HuH-7.5 (cell line): ENCODE measurements around the gene GRIP2.
"Not testable (repeated sequence)": the region's sequence is repeated elsewhere in the genome, so short reads cannot be mapped to it uniquely, and the experiment has no call there.

Source experiments
- DNase-seq: peaks from one replicate; pipeline ENCODE4 v3.0.0; 2011; ENCODE audit warnings: low spot score

GRIP2 gene

DNA sequence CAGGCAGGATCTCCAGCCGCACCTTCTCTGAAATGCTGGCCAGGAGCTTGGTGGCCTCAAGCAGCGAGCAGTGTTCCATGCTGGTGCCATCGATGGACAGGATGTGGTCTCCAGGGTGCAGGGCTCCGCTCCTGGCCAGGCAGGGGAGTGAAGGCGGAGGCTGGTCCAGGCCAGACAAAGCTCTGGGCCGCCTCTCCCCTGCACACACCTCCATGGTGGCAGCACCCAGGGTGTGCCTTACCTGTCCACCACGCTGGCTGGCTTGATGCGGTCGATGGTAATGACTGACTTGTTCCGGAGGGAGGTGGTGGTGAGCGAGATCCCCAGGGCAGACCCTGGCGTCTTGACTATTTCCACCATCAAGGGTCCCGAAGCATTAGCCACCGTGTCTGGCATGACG, 20.0 kb downstream of the GRIP2 start:
- no peak for DNase-seq

DNA sequence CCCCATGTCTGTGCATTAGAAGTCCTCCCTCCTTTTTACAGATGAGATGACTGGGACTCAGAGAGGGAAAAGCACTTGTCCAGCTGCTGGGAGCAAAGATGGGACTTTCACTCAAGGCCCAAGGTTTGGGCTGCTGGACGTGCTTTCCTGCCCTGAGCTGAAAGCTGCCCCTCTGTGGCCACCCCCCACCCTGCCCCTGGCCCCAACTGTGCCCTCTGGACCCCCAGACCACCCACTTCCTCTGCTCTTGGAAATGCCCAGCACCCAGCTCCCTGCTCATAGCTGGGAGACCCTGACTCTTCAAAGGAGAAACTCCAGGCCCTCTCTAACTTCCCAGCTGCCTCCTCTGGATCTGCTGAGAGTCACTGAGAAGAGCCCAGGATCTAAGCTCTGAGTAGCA, 20.7 kb downstream of the GRIP2 start:
- DNase-seq = no peak

DNA sequence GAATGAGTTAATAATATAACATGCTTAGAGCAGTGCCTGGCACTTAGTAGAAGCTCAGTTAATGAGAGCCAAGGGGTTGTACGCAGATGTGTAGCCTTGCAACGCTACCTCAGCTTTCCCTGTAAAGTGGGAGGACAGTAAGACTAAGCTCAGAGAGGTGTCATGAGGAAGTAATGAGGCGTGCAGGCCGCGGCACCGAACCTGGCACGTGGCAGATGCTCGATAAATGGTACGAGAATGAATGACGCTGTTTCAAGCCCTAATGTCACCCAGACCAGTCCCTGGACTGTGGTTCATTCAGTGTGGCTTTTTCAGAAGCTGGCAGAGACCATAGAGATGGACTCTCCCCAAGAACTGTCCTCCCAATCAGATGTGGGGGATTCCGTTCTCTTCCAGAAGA, 21.2 kb downstream of the GRIP2 start:
- DNase-seq = no peak

DNA sequence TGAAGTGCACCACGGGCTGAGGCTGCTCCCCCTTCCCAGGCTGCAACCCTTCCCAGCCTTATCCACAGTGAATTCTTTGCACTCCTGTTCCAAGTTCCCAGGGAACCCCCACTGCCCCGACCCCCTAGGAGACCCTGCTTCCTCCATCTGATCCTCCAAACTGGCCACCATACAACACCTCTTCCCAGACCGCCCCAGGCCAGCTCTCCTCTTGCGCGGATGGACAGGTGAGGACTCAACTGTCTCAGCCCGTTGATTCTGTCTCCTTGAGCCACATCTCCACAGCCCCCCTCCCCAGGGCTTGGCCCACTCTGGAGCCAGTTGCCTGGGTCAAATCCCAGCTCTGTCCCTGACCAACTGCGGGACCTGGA, 21.7 kb downstream of the GRIP2 start:
- DNase-seq = no peak

DNA sequence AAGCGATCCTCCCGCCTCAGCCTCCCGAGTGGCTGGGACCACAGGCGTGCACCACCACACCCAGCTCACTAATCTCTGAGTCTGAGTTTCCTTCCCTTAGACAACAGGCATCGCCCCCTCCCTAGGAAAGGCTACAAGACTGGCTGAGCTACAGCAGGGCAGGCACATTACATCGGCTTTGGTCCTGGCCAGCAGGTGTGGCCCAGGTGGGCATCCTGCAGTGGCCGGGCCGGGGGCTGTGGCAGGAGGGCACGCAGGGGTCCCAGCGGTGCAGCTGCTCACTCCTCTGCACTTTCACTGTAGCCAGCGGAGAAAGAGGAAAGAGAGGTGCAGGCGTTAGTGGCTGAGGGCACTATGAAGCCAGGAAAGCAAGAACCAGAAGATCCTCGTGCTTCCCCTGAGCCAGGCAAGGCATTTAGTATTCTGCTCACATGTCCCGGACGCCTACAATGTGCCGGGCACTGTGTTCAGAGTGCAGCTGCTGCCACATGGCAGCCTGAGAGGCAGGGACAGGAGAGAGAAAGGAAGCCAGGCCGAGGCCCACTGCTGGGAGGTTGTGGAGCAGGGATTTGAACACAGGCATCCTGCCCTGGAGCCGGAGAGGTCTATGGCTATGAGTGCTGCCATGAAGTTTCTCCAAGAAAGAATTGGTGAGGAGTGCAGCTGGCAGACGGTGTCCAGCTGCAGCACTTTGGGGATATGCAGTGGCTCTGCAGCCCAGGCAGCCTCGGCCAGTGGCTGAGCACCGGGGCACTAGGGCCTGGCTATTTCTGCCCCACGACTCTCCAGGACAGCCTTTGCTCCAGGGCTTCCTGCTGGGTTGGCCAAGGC, 22.3 kb downstream of the GRIP2 start:
- no peak for DNase-seq

DNA sequence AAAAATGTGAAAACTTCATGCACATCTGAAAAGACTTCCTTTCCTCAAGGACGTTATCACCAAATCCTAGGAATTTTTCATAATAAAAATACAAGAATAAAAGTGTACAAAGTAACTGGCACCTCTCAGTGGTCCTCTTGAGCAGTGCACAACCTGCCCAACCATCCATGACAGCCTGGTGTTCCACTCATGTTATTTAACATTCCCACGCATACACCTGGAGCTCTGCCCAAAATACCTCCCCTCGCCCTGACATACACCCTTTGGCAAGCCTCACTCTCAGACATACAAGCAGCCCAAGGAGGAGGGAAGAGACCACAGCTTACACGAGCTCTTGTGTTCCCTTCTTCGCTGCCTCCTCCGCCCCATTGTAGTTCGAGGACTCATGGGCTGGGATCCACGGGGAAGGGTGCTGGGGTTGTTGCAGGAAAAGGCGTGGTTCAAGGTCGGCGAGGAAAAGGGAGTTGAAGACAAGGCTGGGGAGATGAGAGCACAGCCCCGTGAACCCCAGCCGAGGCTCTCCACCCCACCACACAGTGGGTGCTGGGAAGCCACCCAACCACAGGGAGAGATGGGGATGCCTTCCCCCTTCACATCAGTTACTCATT, 23.3 kb downstream of the GRIP2 start:
- DNase-seq = no peak

DNA sequence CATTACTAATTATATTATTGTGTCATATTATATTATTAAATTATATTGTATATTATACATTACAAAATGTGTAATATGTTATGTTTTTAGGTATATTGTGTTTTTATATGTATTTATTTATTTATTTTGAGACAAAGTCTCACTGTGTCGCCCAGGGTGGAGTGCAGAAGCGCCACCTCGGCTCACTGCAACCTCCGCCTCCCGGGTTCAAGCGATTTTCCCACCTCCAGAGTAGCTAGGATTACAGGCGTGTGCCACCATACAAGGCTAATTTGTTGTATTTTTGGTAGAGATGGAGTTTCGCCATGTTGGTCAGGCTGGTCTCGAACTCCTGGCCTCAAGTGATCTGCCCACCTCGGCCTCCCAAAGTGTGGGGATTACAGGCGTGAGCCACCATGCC, 24.6 kb downstream of the GRIP2 start:
- DNase-seq = not testable (repeated sequence)

DNA sequence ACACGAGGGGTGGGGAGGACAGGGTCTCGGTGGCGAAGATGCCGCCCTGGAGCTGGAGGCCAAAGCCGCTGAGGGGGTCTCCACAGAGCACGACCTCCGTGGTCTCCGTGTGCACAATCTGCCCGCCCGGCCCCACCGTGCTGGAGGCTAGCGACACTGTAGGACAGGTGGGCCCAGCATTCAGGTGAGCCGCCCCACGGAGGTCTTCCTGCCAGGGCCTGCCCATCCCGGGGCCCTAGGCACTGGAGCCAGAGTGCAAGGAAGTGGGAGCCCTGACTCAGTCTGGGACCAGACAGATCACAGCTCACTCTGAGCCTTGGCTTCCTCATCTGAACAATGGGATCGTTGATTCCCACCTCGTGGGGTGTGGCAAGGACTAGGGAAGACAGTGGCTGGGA, 25.8 kb downstream of the GRIP2 start:
- no peak for DNase-seq

DNA sequence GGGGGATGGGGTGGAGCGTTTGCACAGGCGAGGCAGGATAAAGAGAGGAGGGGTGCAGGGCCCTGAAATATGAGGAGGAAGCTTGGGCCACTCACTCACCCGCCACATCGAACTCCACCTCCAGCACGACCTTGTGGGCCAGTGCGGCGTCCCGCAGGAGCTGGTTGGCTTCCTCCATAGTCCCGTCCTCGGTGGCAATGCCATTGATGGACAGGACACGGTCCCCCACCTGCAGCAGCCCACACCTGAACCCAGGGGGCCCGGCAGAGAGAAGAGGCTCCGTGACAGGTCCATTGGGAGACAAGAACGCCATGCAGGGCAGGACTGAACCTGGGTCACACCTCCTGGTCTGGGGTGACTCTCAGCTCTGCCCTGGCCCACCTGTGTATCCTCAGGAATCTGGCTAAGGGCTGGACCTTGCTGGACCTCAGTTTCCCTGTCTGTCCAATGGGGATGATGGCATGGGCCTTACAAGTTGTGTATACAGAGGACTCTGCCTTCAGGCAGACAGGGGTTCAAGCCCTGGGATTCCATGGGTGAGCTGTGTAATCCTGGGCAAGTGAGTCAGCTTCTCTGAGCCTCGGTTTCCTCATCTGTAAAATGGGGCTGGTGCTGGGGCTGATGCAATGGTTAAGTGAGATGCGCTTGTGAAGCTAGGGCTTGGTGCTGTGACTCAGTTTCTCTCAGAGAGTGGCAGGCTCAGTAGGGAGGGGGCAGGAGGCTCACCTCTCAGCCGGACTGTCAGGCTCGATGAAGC, 26.4 kb downstream of the GRIP2 start:
- no peak for DNase-seq

DNA sequence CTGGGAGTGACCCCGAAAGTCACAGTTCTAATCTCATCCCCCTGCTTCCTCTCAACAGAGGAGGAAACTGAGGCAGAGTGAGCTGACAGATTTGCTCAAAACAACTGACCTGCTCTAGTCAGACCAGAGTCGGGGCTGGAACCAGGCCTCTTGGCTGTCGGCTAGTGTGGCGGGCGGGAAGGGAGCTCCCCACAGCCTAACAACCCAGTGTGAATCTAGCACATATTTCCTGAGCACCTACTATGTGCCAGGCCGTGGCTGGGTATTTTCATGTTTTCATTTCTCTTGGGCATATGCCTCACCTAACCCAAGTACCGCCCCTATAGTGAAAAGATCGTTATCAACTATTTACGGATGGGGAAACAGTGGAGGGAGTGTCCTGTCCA, 27.2 kb downstream of the GRIP2 start:
- DNase-seq = no peak

DNA sequence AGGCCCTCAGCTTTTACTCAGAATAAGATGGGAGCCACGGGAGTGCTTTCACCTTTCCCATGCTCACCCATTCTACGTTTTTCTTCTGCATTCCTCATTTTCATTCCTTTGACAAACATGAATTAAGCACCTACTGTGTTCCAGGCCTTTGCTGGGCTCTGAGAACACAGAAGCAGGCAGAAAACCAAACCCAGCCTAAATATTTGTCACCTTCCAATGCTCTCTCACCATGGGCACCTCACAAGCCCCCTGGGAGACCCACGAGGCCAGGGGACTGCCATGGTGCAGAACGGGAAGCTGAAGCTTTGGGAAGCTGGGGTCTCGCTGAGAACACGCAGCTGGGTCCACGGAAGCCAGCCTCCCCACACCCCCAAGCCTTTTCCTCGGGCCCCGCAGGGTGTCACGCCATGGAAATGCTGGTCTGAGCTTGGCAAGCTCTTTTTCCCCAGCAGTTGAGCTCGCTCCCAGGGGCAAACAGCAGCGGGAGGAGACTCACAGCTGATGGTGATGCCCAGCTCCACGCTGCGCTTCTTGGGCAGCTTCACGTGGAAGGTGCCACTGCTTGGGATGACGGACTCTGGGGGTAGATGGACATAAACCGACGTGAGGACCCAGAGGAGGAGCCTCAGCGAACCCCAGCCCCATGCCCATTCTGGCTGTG, 27.7 kb downstream of the GRIP2 start:
- DNase-seq = no peak

DNA sequence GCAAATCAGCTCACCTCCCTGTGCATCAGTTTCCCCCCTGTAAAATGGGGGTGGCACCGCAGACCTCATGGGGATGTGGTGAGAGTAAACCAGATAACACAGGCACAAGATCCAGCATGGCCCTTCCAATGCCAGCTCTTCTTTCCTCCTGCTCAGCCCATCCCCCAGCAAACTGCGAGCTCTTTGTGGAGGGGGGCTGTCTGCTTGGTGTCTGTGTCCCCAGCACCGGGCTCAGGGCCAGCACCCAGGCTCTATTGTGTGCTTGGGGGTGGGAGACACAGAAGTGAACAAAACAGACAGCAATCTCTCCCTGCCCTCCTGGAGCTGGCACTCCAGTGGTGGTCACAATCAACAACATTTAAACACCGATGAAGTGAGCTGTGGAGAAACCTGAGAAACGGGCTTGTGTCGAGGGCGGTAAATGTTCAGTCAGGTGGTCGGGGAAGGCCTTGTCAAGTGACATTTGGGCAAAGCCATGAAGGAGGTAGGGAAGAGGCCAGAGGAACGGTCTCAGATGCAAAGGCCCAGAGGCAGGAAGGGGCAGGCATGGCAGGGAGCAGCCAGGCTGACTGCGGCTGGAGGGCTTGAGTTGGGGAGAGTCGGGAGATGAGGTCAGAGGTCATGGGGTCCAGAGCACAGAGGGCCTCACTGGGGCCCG, 28.4 kb downstream of the GRIP2 start:
- DNase-seq = no peak

DNA sequence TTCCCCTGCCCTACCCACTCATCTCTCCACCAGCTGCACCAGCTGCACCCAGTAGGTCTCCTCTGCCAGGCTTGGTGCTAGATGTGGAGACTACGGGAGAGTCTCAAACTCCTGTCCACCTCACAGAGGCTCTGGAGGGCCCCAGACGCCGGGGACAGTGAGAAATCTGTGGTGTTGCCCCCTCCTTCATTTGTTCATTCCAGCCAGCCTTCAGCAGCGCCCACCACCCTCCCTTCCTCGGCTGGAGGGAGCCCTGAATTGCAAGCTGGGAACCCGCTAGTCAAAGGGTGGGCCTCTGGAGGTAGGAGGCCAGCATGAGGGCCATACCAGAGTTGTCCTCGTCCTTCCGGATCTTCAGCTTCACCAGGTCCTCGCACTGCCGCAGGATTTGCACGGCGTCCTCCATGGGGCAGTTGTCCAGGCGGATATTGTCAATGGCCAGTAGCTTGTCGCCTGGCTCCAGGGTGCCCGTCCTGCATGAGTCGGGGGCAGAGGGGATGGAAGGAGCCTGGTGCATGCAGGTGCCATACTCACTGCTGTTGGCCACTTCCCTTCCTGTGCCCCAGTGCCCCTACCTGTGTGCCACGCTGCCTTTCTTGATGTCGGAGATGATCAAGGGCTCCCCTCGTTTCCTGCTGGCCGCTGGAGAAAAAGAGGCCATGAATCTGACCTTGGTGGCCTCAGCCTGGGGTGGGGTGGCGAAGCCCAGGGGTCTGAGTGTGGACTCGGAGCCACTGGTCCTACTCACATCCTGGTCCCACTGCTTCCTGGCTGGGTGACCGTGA, 29.1 kb downstream of the GRIP2 start:
- no peak for DNase-seq

DNA sequence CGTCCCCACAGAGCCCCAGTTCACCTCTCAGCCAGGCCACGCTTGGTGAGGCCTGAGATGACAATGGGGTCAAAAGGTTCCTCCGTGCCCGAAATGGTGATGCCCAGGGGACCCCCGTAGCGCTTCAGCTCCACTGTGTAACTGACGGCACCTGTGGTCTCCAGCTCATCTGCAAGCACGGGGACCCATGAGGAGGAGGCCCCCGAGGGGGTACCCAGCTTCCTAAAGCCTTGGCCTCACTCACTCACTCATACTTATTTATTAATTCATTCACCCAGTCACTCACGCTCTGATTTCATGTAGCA, 30.4 kb downstream of the GRIP2 start:
- no peak for DNase-seq

DNA sequence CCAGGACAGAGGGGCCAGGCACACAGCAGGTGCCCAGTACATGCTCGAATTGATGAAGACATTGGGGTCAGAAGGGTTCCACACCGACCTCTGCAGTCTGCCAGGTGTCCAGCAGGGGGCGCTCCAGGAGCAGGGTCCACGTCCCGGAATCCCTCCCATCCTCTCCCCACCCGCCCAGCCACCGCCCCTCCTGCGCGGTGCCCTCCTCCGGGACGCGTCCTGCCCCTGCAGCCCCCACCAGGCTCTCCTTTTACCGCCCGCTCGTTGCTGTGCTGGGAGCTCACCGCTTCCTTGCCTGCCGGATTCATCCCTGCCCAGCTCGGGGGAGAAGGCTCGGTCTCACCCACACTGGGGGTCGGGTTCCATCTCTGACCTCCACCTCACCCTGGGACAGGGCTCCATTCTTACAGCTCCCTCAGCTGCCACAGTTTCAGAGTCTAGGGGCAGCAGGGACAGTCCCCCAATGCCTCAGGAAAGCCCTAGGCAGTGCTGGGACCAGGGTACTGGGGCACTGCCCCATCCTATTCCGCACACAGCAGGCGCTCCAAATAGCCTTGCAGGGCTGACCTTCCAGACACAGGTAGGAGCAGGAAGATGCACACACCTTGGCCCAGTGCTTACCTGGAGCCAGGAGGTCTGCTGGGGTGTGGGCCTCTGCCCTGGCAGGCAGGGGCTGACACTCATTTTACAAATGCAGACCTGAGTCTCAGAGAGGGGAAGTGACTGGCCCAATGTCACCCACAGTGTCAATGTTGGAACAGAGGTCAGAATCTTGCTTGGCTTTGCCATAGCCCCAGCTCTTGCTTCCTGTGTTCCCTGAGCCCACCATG, 31.0 kb downstream of the GRIP2 start:
- peak; percentile 95 for DNase-seq

DNA sequence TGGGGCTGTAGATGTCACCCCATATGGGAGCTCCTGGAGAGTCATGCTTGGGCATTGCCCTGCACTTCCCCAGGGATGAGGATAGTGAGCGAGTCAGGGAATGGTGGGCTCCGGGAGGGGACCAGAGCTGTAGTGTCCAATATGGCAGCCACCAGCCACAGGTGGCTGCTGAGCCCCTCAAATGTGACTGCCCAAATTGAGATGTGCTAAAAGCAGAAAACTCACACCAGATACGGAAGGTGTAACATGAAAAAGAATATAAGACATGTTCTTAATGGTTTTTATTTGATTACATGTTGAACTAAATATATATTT, 31.7 kb downstream of the GRIP2 start:
- no peak for DNase-seq

DNA sequence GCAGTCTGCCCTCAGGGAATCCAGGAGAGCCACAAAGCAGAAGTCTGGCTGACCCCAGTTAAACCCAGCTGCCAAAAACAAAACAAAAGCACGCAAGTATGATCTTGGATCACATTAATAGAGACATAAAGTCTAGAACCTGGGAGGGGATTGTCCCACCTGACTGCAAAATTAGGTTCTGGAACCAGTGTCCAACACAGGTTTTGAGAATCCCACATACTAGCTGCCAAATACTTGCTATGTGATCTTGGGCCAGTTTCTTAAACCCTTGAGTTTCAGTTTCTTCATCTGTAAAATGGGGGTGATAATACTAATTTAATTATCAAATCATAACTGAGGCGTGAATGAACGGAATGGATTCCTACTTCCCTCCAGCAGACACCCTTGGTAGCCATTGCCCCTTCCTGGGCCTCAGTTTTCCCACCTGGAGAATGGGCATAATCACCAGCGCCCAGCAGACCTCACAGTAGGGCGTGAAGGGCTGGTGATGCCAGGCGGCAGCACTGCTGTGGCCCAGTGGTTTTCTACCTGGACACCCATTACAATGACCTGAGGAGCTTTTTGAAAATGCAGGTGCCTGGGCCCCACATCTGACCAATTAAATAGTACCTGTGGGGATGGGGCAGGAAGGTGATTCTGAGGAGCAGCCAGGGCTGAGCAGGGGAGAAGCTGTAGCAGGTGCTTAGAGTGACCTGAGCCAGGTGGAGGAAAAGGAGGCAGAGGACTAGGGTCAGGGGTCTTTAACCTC, 32.2 kb downstream of the GRIP2 start:
- DNase-seq = no peak

DNA sequence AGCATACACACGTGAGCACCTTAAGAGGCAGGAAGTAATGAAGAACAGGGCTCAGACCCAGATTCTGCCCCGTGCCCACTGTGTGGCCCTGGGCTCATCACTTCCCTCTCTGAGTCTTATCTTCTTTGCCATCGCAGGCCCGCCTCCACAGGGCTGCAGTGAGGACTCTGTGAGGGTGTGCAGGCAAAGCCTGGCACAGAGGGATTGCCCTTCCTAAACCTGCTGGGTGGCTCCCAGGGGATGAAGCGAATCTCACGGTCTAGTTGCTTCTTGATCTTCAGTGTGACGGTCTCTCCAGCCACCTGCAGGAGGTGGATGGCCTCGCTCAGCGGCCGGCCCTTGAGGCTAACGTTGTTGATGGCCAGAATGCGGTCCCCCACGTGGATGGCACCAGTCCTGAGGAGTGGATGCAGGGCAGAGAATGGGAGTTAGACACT, 32.8 kb downstream of the GRIP2 start:
- no peak for DNase-seq

DNA sequence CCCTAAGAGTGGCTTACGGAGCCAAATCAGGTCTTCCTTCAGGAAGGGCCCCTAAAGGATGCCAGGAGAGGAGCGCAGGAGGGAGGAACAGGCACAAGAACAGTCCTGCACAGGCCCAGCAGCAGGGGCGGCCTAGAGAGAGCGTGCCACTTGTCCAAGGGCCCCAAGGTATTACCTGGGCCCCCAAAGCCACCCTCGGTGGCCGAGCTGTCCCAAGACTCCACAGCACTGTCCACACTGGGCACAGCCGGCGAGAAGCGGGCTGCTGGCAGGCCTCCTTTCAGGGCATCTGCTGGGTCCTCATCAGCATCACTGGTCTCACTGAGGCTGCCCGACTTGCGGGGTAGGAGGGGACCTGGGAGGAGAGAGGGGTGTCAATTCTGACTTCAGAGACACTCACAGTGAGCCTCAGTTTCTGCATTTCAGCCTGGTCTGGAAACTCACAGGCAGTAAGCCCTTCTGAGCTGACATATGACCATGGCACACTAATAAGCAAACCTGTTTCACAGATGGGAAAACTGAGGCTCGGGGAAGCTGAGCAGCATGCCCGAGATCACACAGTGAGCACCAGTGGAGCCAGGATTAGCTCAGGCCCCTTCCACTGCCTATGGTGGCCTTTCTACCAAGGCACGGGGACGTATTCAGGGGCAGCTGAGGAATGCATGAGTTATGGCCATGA, 33.4 kb downstream of the GRIP2 start:
- no peak for DNase-seq
